ENCODE measurements around the gene DNAI7. TPM values are rescaled to one million over a fixed set of nuclear protein-coding genes. Genes with fewer than 3 reads are reported as not detected.

Gene DNAI7
- total RNA-seq, 2 donors from 2014 or later, result 1.6 TPM

DNA sequence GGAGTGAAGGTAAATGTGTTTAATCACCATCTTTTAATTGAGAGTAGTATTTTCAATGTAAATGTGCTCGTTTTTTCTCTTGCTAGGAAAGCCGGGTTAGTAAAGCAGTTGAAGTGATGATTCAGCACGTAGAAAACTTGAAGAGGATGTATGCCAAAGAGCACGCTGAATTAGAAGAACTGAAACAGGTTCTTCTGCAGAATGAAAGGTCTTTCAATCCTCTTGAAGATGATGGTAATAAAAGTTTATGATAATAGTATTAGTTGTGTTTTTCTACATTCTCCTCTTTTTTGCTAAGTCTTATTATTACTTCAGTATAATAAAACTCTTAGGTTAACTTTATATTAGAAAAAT is 93.9 kb downstream of the DNAI7 start:
- H3K9ac ChIP-seq (ENCODE audit: extremely low read depth, low read length, poor library complexity, severe bottlenecking), result no peak overlapping the region
- H3K4me1 Mint-ChIP-seq, result no peaks in the 10 kb centered on the region
- no peaks in the 10 kb centered on the region for H3K36me3 Mint-ChIP-seq (ENCODE audit: low read depth)
- H3K36me3 ChIP-seq (ENCODE audit: control insufficient read depth, insufficient read depth, low read length), result no peaks in the 10 kb centered on the region
- no peaks in the 10 kb centered on the region for H3K9me3 Mint-ChIP-seq
- no peaks in the 10 kb centered on the region for H3K27me3 ChIP-seq (ENCODE audit: control insufficient read depth, insufficient read depth, low read length, poor library complexity, severe bottlenecking)
- WGBS, 2 experiments (ENCODE audit: insufficient coverage in 1 of 2, insufficient read length in 1 of 2), result 87 to 88% methylated on average over 4 of the region's 4 CpGs
- DNase-seq, result no peak
- H3K4me1 ChIP-seq (ENCODE audit: control insufficient read depth, insufficient read depth, low read length), result no peaks in the 10 kb centered on the region
- H3K27ac Mint-ChIP-seq, result no peak overlapping the region
- no peak overlapping the region for H3K4me3 Mint-ChIP-seq
- H3K27me3 Mint-ChIP-seq (ENCODE audit: insufficient read depth), result no peaks in the 10 kb centered on the region
- H3K4me3 ChIP-seq (ENCODE audit: low read length), result no peak overlapping the region
- H3K27ac ChIP-seq (ENCODE audit: low read depth, low read length), result no peak overlapping the region
- no peaks in the 10 kb centered on the region for H3K9me3 ChIP-seq (ENCODE audit: control insufficient read depth, low read length)
- TF ChIP-seq, protein P1, sequence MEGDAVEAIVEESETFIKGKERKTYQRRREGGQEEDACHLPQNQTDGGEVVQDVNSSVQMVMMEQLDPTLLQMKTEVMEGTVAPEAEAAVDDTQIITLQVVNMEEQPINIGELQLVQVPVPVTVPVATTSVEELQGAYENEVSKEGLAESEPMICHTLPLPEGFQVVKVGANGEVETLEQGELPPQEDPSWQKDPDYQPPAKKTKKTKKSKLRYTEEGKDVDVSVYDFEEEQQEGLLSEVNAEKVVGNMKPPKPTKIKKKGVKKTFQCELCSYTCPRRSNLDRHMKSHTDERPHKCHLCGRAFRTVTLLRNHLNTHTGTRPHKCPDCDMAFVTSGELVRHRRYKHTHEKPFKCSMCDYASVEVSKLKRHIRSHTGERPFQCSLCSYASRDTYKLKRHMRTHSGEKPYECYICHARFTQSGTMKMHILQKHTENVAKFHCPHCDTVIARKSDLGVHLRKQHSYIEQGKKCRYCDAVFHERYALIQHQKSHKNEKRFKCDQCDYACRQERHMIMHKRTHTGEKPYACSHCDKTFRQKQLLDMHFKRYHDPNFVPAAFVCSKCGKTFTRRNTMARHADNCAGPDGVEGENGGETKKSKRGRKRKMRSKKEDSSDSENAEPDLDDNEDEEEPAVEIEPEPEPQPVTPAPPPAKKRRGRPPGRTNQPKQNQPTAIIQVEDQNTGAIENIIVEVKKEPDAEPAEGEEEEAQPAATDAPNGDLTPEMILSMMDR (conservative IDR thresholded peaks at IDR 0.05), result no peak

DNA sequence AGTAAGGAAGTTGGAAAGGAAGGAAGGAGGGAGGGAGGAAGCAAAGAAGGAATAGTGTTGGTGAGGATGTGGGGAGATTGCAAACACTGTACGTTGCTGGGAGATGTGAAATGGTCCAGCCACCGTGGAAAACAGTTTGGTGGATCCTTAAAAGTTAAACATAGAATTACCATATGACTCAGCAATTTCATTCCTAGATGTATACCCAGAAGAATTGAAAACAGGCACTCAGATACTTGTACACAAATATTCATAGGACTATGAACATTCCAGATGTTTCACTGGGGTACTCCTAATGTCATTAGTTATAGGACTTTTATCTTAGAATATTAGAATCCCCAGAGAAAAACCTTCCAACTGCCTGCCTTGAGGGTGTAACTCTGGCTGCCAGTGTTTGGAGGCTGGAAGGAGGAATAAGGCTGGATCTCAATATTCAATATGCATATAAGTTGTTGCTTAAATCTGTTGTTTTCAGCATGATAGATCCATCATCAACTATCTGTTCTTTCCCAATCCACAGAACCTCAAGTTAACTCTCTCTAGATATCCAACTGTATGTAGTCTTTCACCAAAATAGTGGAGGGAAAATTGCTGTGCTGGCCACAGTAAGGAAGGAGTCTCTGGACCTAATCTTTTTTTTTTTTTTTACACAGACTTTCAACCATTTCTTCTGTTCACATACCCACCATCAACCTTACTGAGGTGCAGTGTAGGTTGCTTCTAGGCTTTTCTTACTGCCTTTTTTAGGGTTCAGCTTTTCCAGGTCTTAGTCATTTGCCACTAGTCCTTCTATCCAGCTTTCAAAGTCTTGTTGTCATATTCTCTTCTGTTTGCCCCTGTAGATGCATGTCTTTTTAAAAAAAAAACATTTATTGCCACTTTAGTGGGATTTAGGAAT is 94.5 kb downstream of the DNAI7 start:
- H3K4me3 Mint-ChIP-seq, result no peak overlapping the region
- no peaks in the 10 kb centered on the region for H3K36me3 Mint-ChIP-seq (ENCODE audit: low read depth)
- H3K9me3 ChIP-seq (ENCODE audit: control insufficient read depth, low read length), result no peaks in the 10 kb centered on the region
- TF ChIP-seq, protein P1 (conservative IDR thresholded peaks at IDR 0.05), result no peak
- no peaks in the 10 kb centered on the region for H3K27me3 ChIP-seq (ENCODE audit: control insufficient read depth, insufficient read depth, low read length, poor library complexity, severe bottlenecking)
- H3K4me1 ChIP-seq (ENCODE audit: control insufficient read depth, insufficient read depth, low read length), result no peaks in the 10 kb centered on the region
- no peak overlapping the region for H3K27ac Mint-ChIP-seq
- no peak overlapping the region for H3K4me3 ChIP-seq (ENCODE audit: low read length)
- no peak overlapping the region for H3K9ac ChIP-seq (ENCODE audit: extremely low read depth, low read length, poor library complexity, severe bottlenecking)
- H3K27ac ChIP-seq (ENCODE audit: low read depth, low read length), result no peak overlapping the region
- 84% methylated on average over 2 of the region's 2 CpGs; no CpG with 5 or more reads in 1 of the 2 experiments for WGBS, 2 experiments (ENCODE audit: insufficient coverage in 1 of 2, insufficient read length in 1 of 2)
- no peaks in the 10 kb centered on the region for H3K27me3 Mint-ChIP-seq (ENCODE audit: insufficient read depth)
- DNase-seq, result no peak
- no peaks in the 10 kb centered on the region for H3K36me3 ChIP-seq (ENCODE audit: control insufficient read depth, insufficient read depth, low read length)
- H3K9me3 Mint-ChIP-seq, result no peaks in the 10 kb centered on the region
- H3K4me1 Mint-ChIP-seq, result no peaks in the 10 kb centered on the region

DNA sequence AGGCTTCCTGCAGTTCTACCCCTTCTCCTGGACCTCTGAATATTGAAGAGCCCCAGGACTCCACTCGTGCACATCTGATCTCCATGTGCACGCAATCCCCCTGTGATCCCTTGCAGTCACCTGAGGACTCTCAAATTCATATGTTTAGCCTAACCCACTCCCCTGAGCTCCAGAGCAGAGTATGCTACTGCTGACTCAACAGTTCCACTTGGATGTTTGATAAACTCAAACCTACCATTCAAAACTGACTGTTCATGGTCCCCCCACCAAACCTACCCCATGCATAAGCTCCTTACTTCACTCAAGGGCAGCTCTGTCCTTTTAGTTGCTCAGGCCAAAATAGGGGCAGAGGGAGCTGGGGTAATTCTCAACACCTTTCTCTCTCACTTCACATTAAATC is 96.0 kb downstream of the DNAI7 start:
- WGBS, 2 experiments (ENCODE audit: insufficient coverage in 1 of 2, insufficient read length in 1 of 2), result 92 to 100% methylated on average over 1 to 2 of the region's 2 CpGs
- TF ChIP-seq, protein P1 (conservative IDR thresholded peaks at IDR 0.05), result no peak
- H3K27ac Mint-ChIP-seq, result no peak overlapping the region
- DNase-seq, result no peak
- peaks cover 3% of the 10 kb centered on the region for H3K9me3 Mint-ChIP-seq
- Histone ChIP-seq H3K9ac (ENCODE audit: extremely low read depth, low read length, poor library complexity, severe bottlenecking) (no peak overlapping the region), H3K4me3 (ENCODE audit: low read length) (no peak overlapping the region), H3K27me3 (ENCODE audit: control insufficient read depth, insufficient read depth, low read length, poor library complexity, severe bottlenecking) (no peaks in the 10 kb centered on the region), H3K36me3 (ENCODE audit: control insufficient read depth, insufficient read depth, low read length) (no peaks in the 10 kb centered on the region), H3K4me1 (ENCODE audit: control insufficient read depth, insufficient read depth, low read length) (no peaks in the 10 kb centered on the region), H3K9me3 (ENCODE audit: control insufficient read depth, low read length) (peaks cover 5% of the 10 kb centered on the region), H3K27ac (ENCODE audit: low read depth, low read length) (no peak overlapping the region)
- H3K4me3 Mint-ChIP-seq, result no peak overlapping the region
- H3K4me1 Mint-ChIP-seq, result no peaks in the 10 kb centered on the region
- H3K27me3 Mint-ChIP-seq (ENCODE audit: insufficient read depth), result peaks cover 2% of the 10 kb centered on the region
- H3K36me3 Mint-ChIP-seq (ENCODE audit: low read depth), result no peaks in the 10 kb centered on the region

Measured in endodermal cell (in vitro differentiated cells).